Measurements from ENCODE around the gene PRPF38B.

Gene PRPF38B

GRCh38 chr1:108668777-108669176 lies 23.3 kb upstream of the PRPF38B start:
- TF ChIP-seq CTCF (IDR thresholded peaks at IDR 0.05): no peak

GRCh38 chr1:108669679-108670078 lies 22.4 kb upstream of the PRPF38B start:
- no peak for TF ChIP-seq CTCF (IDR thresholded peaks at IDR 0.05)

GRCh38 chr1:108670131-108670773 lies 21.9 kb upstream of the PRPF38B start:
- TF ChIP-seq CTCF (IDR thresholded peaks at IDR 0.05): no peak

DNA sequence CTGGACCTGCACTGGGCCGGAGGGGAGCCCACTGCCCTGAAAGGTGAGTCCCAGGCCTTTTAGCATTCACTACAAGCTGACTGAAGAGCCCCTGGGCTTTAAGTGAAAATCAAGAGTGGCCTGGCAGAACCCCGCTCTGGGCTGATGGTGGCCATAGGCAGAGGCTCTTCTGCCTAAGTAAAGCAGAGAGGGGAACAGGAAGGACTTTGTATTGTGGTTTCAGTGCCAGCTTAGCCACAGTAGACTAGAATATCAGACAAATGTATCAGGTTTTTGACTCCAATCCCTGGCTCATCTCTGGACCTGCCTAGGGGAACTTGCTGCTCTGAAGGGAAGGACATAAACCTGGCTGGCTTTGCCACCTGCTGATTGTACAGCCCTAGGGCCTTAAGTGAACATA lies 21.0 kb upstream of the PRPF38B start:
- no peak for TF ChIP-seq CTCF (IDR thresholded peaks at IDR 0.05)

GRCh38 chr1:108678706-108679105 lies 13.4 kb upstream of the PRPF38B start:
- TF ChIP-seq CTCF (IDR thresholded peaks at IDR 0.05): no peak

GRCh38 chr1:108679586-108680213 lies 12.4 kb upstream of the PRPF38B start:
- TF ChIP-seq CTCF (IDR thresholded peaks at IDR 0.05): no peak

DNA sequence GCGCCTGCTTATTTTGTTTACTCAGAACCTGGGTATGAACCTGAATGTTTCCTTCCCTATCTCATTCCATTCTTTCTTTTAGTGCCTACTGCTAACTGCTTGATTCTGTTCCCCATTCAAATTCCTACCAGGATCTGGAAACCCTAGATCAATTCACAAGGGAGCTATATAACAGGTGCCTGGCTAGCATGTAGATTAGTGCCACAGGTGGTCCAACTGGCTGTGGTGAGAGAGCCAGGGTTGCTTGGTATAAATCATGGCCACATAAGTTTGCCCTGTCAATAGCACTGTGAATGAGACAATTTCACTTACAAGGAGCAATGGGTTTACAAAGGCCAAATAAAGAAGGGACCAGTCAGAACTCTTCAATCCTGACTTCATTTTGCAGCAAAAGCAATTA lies 6.6 kb upstream of the PRPF38B start:
- TF ChIP-seq CTCF (IDR thresholded peaks at IDR 0.05): no peak
